PFSK-1 (cell line): ENCODE data around the gene OGDHL.

Experiments used
- POLR2AphosphoS5 ChIP-seq: IDR thresholded peaks from 2 replicates; pipeline ENCODE4 v1.6.1; 2012; ENCODE audit warnings: low read depth, mild to moderate bottlenecking, control low read depth, low read length, moderate library complexity
- REST ChIP-seq, 2 experiments: IDR thresholded peaks; 2 replicates each; pipeline versions ENCODE4 v1.6.1 to v1.8.0; 2011 to 2012; ENCODE audit warnings: low read depth in 2 of 2, low read length in 2 of 2, control low read depth in 1 of 2, inconsistent platforms in 1 of 2, mild to moderate bottlenecking in 1 of 2, moderate library complexity in 1 of 2; ENCODE audit not compliant: insufficient read depth in 1 of 2
- SIN3A ChIP-seq: IDR thresholded peaks from 2 replicates; pipeline ENCODE4 v1.6.1; 2012; ENCODE audit warnings: mild to moderate bottlenecking, low read length, moderate library complexity, borderline replicate concordance; ENCODE audit not compliant: insufficient read depth
- TAF1 ChIP-seq: IDR thresholded peaks from 2 replicates; pipeline ENCODE4 v1.6.1; 2012; ENCODE audit warnings: low read length, control low read depth, borderline replicate concordance; ENCODE audit not compliant: insufficient read depth

DNA sequence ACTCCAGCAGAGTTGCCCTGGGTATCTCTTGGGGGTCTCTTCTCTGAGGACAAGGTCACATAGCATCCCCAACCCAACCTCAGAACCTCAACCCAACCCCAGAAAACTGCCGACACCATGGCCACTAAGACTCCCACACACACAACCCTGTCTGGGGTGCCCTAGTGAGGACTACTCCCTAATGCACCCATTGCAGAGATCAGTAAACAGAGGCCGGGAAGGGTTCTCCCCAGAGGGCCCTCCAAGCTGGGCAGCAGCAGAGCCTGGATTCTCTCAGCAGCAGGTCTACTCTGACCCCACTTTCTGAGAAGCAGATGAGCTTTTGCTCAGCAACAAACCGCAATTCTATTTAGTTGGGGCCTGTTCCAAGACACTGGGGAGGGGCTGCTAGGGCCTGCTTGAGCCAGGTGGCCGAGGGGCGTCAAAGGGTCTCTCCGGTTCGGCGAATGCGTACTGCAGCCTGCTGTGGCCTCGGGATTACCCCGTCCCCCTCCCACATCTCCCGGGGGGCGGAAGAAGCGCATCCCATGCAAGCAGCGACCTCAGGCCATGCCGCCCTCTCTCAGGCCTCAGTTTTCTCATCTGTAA, 828 bp downstream of the OGDHL start:
- TF ChIP-seq TAF1 (no peak), POLR2AphosphoS5 (no peak), REST (IDR thresholded peaks at IDR 0.05; ENCODE audit: insufficient read depth in 1 of 2, low read depth in 2 of 2, low read length in 2 of 2) (no peak), SIN3A (no peak)
